GM12865 (cell line): Measurements from ENCODE around the gene CHST15.

Source experiments
- DNase-seq: peaks from one replicate; pipeline ENCODE4 v3.0.0; 2010; ENCODE audit warnings: low read depth
- H3K4me3 ChIP-seq: 2 replicates; pipeline ENCODE4 v1.5.1; 2011; ENCODE audit warnings: mild to moderate bottlenecking, low read depth, low read length, control low read depth
- CTCF ChIP-seq: IDR thresholded peaks from 2 replicates; pipeline ENCODE4 v1.5.1; 2011; ENCODE audit warnings: low read length, control low read depth, low read depth, inconsistent platforms; ENCODE audit not compliant: insufficient read depth; ENCODE audit errors: missing control alignments

Gene CHST15

GRCh38 chr10:124124123-124124768 is 30.8 kb upstream of the CHST15 start:
- no peak for TF ChIP-seq CTCF
- peak; percentile 43 for DNase-seq
- H3K4me3 ChIP-seq = no peak overlapping the region

GRCh38 chr10:124123156-124123555 is 29.8 kb upstream of the CHST15 start:
- DNase-seq = no peak
- no peak for TF ChIP-seq CTCF
- H3K4me3 ChIP-seq = no peak overlapping the region

GRCh38 chr10:124122211-124122610 is 28.8 kb upstream of the CHST15 start:
- no peak for DNase-seq
- TF ChIP-seq CTCF = no peak
- H3K4me3 ChIP-seq = no peak overlapping the region

GRCh38 chr10:124120410-124121061 is 27.1 kb upstream of the CHST15 start:
- no peak for DNase-seq
- TF ChIP-seq CTCF = no peak
- no peak overlapping the region for H3K4me3 ChIP-seq

- DNase-seq = no peak
- no peak for TF ChIP-seq CTCF
- H3K4me3 ChIP-seq = no peak overlapping the region
These were observed 26.5 kb upstream of the CHST15 start for GRCh38 chr10:124119946-124120345.

GRCh38 chr10:124119216-124119615 is 25.8 kb upstream of the CHST15 start:
- no peak overlapping the region for H3K4me3 ChIP-seq
- DNase-seq = no peak
- TF ChIP-seq CTCF = no peak

- no peak overlapping the region for H3K4me3 ChIP-seq
- TF ChIP-seq CTCF = no peak
- no peak for DNase-seq
These were observed 24.4 kb upstream of the CHST15 start for GRCh38 chr10:124117833-124118232.
